ENCODE measurements around the gene ARSI. TPM values are rescaled to one million over a fixed set of nuclear protein-coding genes. Genes with fewer than 3 reads are reported as not detected.

The ARSI gene
- polyA plus RNA-seq, 3 donors, result 2.8 to 4.7 (median 3.9) TPM

GRCh38 chr5:150296496-150296895, 6.2 kb downstream of the ARSI start:
- DNase-seq, result no peak

DNA sequence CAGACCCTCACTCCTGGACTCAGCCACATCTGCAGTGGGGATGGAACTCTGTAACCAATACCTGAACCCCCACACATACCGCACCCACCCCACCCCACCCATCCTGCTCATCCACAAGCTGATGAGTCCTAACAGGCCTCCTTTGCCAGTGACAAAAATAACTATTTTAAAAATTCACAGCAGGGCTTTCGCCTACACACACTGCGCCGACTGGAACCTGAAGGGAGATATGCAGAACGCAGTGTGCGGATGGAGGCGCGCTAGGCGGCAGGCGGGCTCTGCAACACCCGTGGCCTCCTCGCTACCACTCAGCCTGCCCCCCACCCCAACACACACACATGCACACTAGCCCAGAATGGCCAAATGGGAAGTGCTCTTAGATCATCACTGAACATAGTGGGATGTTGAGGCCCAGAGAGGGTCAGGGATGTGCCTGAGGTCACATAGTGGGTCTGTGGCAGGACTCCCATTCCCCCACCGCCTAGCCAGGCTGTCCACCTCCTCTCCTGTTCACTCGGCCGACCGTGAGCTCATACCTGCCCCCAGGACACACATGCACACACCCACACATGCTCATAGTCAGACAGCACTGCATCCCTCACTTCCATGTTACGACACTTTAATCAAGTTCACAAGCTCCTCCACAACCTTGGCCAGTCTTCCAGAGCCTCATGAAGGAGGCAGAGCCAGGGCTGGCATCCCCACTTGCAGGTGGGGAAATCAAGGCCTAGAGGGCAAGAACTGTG, 6.8 kb downstream of the ARSI start:
- no peak for DNase-seq

DNA sequence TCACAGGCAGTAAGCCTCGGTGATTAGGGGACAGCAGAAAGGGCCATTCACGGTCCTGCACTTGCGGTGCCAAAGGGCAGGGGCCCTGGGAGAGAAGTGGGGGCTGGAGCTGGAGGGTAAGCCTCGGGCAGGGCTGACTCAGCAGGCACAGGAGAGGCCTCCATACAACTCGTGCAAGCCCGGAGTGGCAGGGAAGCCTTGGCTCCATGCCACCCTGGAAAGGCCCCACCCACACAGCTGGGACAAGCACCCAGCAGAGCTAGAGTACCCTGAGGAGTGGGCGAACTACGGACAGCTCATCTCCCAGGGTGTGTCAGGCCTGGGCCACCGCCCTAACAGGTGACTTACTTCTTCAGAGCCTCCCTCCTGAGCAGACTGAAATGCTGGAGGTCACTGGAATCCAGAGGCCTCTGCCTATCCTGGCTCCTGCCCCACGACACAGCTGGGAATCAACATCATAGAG, 7.5 kb downstream of the ARSI start:
- no peak for DNase-seq

GRCh38 chr5:150294551-150295071, 8.1 kb downstream of the ARSI start:
- no peak for DNase-seq

DNA sequence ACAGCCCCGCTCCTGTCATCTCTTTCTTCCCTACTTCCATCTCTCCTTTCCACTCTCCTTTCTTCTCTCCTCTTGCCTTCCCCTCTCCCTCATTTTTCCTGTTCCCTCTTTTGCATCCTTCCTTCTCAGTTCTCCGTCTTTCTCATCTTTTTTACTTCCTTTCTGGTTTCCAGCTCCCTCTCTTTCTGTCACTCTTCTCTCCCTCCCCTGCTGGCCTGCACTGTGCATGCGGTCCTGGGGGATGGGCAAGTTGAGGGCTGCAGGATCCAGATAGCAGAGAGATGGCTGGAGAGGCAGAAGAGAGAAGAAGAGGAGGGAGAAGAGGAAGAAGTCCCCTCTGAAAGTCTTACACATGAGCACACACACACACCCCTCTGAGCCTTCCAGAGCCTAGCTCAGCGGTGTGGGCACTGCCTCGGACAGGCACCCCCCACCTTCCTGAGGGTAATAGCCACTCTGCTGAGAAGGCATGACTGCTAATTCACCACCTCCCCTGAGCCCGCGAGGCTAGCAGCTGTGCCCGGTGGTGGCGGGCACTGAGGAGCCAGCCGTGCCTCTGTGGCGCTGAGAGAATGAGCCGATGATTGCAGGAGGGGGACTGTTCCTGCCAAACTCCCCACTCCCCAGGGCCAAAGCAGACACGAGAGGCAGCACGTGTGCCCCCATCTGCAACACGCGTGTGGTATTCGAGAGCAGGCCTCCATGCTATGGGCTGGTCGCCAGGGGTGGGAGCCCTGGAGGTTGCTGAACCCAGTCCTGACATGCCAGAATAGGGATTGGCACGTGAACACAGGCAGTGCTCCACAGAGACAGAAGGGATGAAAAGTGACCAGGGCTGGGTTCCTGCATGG, 9.4 kb downstream of the ARSI start:
- no peak for DNase-seq

GRCh38 chr5:150291388-150292385, 11.0 kb downstream of the ARSI start:
- no peak for DNase-seq

GRCh38 chr5:150289551-150290390, 12.9 kb downstream of the ARSI start, which contains the start of gene CAMK2A:
TSS of gene CAMK2A (minus strand) at chr5:150289773. CDS start at chr5:150289625, 148 bp downstream.
- DNase-seq, result no peak

GRCh38 chr5:150288791-150289190, 13.9 kb downstream of the ARSI start:
- DNase-seq, result no peak

- DNase-seq, result no peak
Measured at GRCh38 chr5:150288361-150288760, 14.3 kb downstream of the ARSI start.

DNA sequence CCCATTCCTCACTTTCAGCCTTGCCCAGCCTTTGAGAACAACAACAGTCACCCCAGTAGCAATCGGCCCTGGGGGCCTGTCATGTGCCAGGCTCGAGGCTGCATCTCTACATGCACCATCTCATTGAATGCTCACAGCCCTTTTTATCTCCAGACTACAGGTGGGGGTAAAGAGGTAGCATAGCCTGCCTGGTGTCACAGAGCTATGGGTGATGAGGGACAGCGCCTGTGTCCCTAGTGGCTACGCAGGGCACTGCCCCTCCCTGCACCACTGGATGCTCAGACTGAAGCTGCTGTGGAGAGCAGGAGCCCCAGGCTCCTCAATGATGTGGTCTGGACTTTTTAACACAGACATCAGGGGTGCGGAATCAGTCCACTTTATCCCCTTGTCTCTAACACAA, 15.9 kb downstream of the ARSI start:
- no peak for DNase-seq

DNA sequence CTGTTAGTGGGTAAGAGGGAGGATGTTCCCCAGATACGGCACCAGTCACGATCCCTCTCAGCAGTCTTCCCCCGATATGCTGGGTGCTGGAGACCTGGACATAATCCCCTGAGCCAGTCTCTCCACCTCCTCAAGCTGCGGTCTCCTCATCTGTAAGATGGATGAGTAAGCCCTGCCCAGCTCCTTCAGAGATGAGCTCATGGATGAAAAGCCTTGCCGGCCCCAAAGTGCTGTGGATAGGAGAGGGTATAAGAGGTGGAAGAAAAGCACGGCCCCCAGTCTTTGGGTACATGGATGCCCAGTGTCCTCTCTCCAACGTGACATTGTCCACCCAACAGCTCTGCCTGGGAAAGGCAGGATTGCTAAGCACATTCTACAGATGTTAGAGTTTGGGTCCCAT, 17.6 kb downstream of the ARSI start:
- no peak for DNase-seq

DNA sequence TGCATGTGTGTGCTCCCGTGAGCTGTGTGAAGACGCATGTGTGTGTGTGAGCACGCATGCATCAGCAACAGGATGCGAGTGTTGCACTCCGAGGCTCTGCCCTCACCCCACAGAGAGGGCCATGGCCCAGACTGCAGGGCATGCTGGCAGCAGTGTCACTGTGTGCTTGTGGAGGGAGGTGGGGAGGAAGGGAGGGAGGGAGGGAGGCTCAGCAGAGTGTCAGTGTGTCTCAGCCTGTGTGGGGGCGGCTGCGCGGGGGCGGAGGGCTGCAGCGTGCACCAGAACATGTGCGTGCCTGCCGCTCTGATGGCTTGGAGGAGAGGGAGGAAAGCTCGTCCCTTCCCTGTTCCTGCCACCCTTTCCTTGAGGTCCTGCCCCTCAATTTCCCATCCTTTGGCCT, 18.4 kb downstream of the ARSI start:
- DNase-seq, result no peak

- DNase-seq, result no peak
Measured at GRCh38 chr5:150283904-150284303, 18.8 kb downstream of the ARSI start.

GRCh38 chr5:150281987-150282386, 20.7 kb downstream of the ARSI start:
- DNase-seq, result no peak

GRCh38 chr5:150279330-150280020, 23.2 kb downstream of the ARSI start:
- no peak for DNase-seq

- DNase-seq, result no peak
Measured at GRCh38 chr5:150278916-150279315, 23.8 kb downstream of the ARSI start.

GRCh38 chr5:150278046-150278730, 24.5 kb downstream of the ARSI start:
- no peak for DNase-seq

DNA sequence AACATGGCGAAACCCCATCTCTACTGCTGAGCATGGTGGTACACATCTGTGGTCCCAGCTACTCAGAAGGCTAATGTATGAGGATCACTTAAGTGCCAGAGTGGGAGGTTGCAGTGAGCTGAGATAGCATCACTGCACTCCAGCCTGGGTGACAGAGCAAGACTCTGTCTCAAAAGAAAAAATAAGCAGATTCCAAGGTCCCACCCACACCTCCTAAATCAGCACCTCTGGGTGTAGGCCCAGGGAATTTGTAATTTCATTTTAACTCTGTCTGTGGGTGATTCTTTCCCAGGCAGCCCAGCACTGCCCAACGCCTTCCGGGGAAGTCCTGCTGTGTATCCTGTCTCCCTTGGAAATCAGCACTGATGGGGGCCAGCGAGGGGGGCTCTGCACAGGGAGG, 25.7 kb downstream of the ARSI start:
- DNase-seq, result no peak

GRCh38 chr5:150274811-150275210, 27.9 kb downstream of the ARSI start:
- DNase-seq, result no peak
